Measurements from ENCODE around the gene ADAMTSL2. TPM values are rescaled to one million over a fixed set of nuclear protein-coding genes. Genes with fewer than 3 reads are reported as not detected.

ADAMTSL2 gene
- polyA plus RNA-seq, 1 experiment = not detected

DNA sequence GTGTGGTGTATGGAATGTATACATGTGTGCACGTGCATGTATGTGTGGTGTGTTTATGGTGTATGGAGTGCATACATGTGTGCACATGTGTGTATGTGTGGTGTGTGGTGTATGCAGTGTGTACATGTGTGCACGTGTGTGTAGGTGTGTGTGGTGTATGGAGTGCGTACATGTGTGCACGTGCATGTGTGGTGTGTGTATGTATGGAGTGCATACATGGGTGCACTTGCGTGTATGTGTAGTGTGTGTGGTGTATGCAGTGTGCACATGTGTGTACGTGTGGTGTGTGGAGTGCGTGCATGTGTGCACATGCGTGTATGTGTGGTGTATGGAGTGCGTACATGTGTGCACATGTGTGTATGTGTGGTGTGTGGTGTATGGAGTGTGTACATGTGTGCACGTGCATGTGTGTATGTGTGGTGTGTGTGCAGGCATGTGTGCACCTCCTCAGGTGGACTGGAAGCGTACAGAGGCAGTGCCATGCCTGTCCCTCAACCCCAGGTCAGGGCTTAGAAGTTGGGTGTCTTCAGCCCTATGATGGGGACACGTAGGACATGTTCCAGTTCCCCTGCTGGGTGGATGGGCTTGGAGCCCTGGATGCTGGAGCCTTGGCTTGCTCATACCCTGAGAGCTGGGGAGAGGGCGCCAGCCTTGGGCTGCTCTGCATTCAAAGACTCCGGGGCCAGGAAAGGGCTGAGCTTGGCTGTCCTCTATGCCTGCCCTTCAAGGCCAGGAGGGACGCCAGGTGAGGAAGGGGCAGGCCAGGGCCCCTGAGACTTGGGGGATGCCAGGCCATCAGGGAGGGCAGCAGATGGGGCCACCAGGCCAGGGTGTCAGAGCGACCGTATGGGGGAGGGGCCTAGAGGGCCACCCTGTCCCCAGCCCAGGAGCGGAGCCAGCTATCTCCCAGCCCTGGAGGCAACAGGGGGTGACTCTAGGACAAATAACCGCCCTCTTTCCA, 22.0 kb upstream of the ADAMTSL2 start:
- DNase-seq (ENCODE audit: low read depth) = no peak
- TF ChIP-seq, protein P1, sequence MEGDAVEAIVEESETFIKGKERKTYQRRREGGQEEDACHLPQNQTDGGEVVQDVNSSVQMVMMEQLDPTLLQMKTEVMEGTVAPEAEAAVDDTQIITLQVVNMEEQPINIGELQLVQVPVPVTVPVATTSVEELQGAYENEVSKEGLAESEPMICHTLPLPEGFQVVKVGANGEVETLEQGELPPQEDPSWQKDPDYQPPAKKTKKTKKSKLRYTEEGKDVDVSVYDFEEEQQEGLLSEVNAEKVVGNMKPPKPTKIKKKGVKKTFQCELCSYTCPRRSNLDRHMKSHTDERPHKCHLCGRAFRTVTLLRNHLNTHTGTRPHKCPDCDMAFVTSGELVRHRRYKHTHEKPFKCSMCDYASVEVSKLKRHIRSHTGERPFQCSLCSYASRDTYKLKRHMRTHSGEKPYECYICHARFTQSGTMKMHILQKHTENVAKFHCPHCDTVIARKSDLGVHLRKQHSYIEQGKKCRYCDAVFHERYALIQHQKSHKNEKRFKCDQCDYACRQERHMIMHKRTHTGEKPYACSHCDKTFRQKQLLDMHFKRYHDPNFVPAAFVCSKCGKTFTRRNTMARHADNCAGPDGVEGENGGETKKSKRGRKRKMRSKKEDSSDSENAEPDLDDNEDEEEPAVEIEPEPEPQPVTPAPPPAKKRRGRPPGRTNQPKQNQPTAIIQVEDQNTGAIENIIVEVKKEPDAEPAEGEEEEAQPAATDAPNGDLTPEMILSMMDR (IDR thresholded peaks at IDR 0.05; ENCODE audit: insufficient read depth, low read depth, low read length) = no peak
- Histone ChIP-seq H3K36me3 (ENCODE audit: control insufficient read depth, insufficient read depth, low read length) (no peaks in the 10 kb centered on the region), H3K27me3 (ENCODE audit: control insufficient read depth, insufficient read depth, low read length) (no peaks in the 10 kb centered on the region; the same call in 1 of the 2 replicates), H3K4me3 (ENCODE audit: low read depth, low read length) (no peak overlapping the region)
- ChIA-PET POLR2A (no interaction called here), CTCF (no interaction called here)

DNA sequence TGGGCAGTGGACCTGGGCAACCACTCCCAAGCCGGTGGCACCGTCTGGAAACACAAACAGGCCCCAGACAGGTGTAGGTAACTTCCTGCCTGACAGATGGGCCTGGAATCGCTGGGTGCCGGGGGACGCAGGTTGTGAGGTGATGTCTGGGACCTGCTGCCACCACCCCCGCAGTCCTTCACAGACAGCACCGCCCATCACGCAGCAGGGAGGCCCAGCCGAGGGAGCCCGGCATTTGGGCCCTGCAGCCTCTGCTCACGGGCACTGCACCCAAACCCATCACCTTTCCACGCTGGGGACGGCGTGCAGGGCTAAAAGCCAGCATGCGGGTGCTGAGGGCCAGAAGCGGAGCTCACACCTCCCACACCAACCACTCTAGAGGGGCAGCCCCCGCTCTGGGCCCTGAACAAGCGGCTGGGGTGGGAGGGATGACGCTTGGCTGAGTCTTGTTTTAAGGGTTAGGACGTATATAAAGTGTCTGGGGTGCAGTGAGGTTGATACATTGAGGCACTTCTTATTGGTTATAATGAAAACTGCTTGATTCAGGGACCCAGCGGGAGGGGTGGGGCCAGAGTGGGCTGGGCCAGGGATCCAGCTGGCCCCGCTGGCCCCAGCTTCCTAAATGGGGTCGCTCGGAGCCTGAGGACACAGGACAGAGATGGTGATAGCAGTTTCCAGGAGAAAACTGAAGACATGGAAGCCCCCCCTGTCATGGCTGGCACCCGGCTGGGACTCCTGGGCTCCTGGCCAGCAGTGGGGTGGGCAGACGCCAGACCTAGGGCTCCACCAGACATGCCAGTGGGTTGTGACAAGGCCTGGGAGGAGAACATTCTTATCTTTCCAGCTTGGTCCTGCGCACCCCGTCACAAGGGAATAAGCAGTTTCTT, 21.0 kb upstream of the ADAMTSL2 start:
- no peak for DNase-seq (ENCODE audit: low read depth)
- POLR2A ChIA-PET = no interaction called here
- Histone ChIP-seq H3K36me3 (ENCODE audit: control insufficient read depth, insufficient read depth, low read length) (no peaks in the 10 kb centered on the region), H3K27me3 (ENCODE audit: control insufficient read depth, insufficient read depth, low read length) (no peaks in the 10 kb centered on the region; the same call in none of the 2 replicates), H3K4me3 (ENCODE audit: low read depth, low read length) (no peak overlapping the region)
- CTCF ChIA-PET = no interaction called here
- TF ChIP-seq, protein P1 (IDR thresholded peaks at IDR 0.05; ENCODE audit: insufficient read depth, low read depth, low read length) = no peak

DNA sequence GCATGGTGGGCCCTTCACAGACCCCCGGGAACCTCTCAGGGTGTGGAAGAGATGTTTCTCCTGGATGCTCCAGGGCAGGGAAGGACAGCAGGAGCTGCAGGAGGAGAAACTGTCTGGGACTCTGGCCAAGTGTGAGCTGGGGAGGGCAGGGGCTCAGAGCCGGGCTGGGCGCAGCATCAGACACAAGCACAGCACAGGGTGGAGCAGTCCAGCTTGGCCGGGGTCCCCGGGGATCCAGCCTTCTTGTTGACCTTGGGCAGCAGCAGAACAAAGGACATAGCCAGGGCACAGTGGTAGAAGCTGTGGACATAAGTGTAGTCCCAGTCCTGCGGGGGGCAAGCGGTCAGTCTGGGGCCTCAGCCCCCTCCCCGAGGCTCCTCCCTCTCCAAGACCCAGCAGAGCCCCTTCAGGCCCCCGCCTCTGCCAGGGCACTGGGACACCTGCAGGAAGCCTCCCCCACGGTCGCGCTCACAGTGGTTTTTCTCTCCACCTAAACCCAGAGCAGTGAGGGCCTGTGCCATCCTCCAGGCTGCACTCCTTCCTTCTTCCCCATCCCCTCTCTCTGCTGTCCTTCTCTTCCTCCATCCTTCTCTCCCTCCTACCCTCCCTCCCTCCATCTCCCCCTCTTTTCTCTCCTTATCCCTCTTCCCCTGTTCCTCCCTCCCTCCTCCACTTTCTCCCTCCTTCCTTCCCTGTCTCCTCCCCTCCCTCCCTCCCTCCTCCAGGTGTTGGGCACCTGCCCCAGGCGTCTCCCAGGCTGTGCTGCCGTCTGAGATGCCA, 19.9 kb upstream of the ADAMTSL2 start:
- DNase-seq (ENCODE audit: low read depth) = no peak
- no peaks in the 10 kb centered on the region; the same call in none of the 2 replicates for H3K27me3 ChIP-seq (ENCODE audit: control insufficient read depth, insufficient read depth, low read length)
- TF ChIP-seq, protein P1 (IDR thresholded peaks at IDR 0.05; ENCODE audit: insufficient read depth, low read depth, low read length) = no peak
- CTCF ChIA-PET = no interaction called here
- POLR2A ChIA-PET = no interaction called here
- no peak overlapping the region for H3K4me3 ChIP-seq (ENCODE audit: low read depth, low read length)
- H3K36me3 ChIP-seq (ENCODE audit: control insufficient read depth, insufficient read depth, low read length) = no peaks in the 10 kb centered on the region

DNA sequence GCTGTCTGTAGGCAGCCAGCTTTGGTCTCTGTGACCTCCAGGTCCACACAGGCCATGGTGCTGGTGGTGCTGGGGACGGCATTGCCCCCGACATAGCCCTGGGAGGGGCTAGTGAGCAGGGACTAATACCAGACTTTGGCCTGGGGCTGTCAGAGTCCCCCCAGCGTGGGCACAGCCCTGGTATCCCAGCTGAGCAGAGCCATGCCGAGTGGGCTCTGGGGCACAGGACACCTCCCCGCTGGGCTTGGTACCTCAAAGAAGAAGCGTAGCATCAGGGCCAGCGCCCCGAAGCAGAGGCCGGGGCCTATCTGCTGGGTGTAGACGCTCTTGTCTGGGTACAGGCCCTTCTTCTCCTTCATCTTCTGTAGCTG, 19.3 kb upstream of the ADAMTSL2 start:
- no peak for DNase-seq (ENCODE audit: low read depth)
- POLR2A ChIA-PET = no interaction called here
- H3K27me3 ChIP-seq (ENCODE audit: control insufficient read depth, insufficient read depth, low read length) = no peaks in the 10 kb centered on the region; the same call in none of the 2 replicates
- H3K4me3 ChIP-seq (ENCODE audit: low read depth, low read length) = no peak overlapping the region
- TF ChIP-seq, protein P1 (IDR thresholded peaks at IDR 0.05; ENCODE audit: insufficient read depth, low read depth, low read length) = no peak
- CTCF ChIA-PET = no interaction called here
- no peaks in the 10 kb centered on the region for H3K36me3 ChIP-seq (ENCODE audit: control insufficient read depth, insufficient read depth, low read length)

Data from BJ (cell line).